T follicular helper cell (primary cell): ENCODE data around the gene SOX2.

Source experiments
- DNase-seq: peaks from one replicate; pipeline ENCODE4 v3.0.0-alpha.2; 2020; ENCODE audit warnings: low read depth

SOX2 gene

GRCh38 chr3:181722766-181723425 is 11.2 kb downstream of the SOX2 start:
- DNase-seq = no peak

GRCh38 chr3:181723625-181724191 is 12.0 kb downstream of the SOX2 start:
- no peak for DNase-seq

GRCh38 chr3:181724192-181724965 is 12.7 kb downstream of the SOX2 start:
- DNase-seq = no peak

- no peak for DNase-seq
Measured at GRCh38 chr3:181725131-181725731, 13.5 kb downstream of the SOX2 start.

GRCh38 chr3:181725830-181726229 is 14.1 kb downstream of the SOX2 start:
- DNase-seq = no peak

- DNase-seq = no peak
Measured at GRCh38 chr3:181726351-181727330, 14.9 kb downstream of the SOX2 start.

- no peak for DNase-seq
Measured at GRCh38 chr3:181727341-181728032, 15.8 kb downstream of the SOX2 start.

GRCh38 chr3:181728470-181729340 is 17.0 kb downstream of the SOX2 start:
- no peak for DNase-seq

GRCh38 chr3:181729341-181729869 is 17.7 kb downstream of the SOX2 start:
- DNase-seq = no peak

GRCh38 chr3:181730316-181730715 is 18.6 kb downstream of the SOX2 start:
- DNase-seq = no peak

GRCh38 chr3:181730934-181731333 is 19.2 kb downstream of the SOX2 start:
- no peak for DNase-seq

GRCh38 chr3:181735911-181736310 is 24.2 kb downstream of the SOX2 start:
- DNase-seq = no peak

- DNase-seq = no peak
Measured at GRCh38 chr3:181738551-181738950, 26.8 kb downstream of the SOX2 start.

- DNase-seq = no peak
Measured at GRCh38 chr3:181739628-181740027, 27.9 kb downstream of the SOX2 start.

GRCh38 chr3:181741417-181741816 is 29.7 kb downstream of the SOX2 start:
- no peak for DNase-seq

- DNase-seq = no peak
Measured at GRCh38 chr3:181752202-181752671, 40.5 kb downstream of the SOX2 start.

- no peak for DNase-seq
Measured at GRCh38 chr3:181753391-181753790, 41.7 kb downstream of the SOX2 start.

GRCh38 chr3:181755959-181756358 is 44.2 kb downstream of the SOX2 start:
- DNase-seq = no peak

GRCh38 chr3:181756645-181757297 is 45.0 kb downstream of the SOX2 start:
- no peak for DNase-seq
